A204.1 (cell line): Measurements from ENCODE around the gene LAMA2.

Source experiments
- FAIRE-seq: peaks from 2 replicates; lab custom pipeline; 2012; peaks lifted over from hg19 to GRCh38; lab: Jason Lieb, UNC

Gene LAMA2

GRCh38 chr6:128882991-128883611 lies at the start of gene LAMA2:
Gene LAMA2, plus strand, starts transcription at chr6:128883138. Its CDS starts 108 bp downstream, at chr6:128883246.
- FAIRE-seq = peak; percentile 79

DNA sequence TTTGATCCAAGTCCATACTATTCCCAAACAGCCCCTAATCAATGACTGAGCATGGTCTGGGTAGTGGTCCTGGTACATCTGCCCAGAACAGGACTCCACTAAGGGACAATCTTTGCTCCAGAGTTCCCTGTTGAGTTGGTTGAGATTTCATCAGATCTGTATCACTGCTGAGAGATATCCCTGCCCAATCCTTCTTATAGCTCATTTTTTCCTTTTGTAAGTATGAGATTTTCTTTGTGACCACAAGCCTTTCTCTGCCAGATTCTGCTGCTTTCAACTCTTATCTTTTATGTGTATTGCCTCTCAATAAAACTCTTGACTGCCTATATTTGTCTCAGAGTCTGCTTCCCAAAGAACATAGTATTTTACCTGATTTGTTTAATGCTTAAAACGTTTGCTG lies 46.2 kb upstream of the LAMA2 start:
- no peak for FAIRE-seq

GRCh38 chr6:128841518-128841917 lies 41.4 kb upstream of the LAMA2 start:
- FAIRE-seq = no peak

DNA sequence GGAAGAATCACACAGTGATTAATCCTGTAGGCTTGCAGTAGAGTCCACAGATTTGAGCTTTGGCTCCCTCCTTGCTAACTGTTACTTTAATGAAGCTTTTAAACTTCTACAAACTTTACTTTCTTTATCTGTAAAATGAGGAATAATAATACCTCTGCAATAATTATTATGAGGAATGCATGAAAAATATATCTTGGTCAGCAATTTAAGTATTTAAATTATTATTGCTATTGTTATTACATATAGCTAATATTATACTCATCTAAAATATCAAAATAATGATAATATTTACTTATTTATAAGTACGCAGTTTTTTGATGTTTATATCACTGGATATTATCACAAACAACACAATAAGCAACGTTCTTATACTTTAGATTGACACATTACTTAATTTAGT lies 38.3 kb upstream of the LAMA2 start:
- FAIRE-seq = peak; percentile 77

- FAIRE-seq = no peak
Observed at GRCh38 chr6:128847431-128848210, 35.3 kb upstream of the LAMA2 start.

GRCh38 chr6:128848212-128848935 lies 34.6 kb upstream of the LAMA2 start:
- no peak for FAIRE-seq

GRCh38 chr6:128855581-128856085 lies 27.3 kb upstream of the LAMA2 start:
- FAIRE-seq = no peak

DNA sequence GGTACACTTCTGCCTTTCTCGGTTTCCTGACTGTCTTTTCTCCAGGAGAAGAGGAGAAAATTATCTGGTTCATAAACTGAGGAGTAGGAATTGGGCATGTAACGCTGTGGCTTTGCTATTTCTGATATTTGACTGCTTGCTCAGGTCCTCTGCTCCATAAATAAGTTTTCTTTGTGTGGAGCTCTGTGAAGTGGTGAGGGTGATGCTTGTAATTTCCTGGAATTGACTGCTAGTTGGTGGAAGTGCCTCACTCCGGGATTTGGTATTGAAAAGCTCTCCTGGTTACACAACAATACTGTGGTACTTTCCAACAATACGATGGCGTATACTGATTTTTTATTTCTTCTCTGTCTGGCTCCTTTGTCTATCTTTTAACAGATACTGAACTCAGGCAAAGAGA lies 25.1 kb upstream of the LAMA2 start:
- FAIRE-seq = no peak

GRCh38 chr6:128860782-128861181 lies 22.2 kb upstream of the LAMA2 start:
- FAIRE-seq = no peak

GRCh38 chr6:128863983-128864382 lies 19.0 kb upstream of the LAMA2 start:
- FAIRE-seq = no peak

- FAIRE-seq = no peak
Observed at GRCh38 chr6:128870746-128871145, 12.2 kb upstream of the LAMA2 start.

DNA sequence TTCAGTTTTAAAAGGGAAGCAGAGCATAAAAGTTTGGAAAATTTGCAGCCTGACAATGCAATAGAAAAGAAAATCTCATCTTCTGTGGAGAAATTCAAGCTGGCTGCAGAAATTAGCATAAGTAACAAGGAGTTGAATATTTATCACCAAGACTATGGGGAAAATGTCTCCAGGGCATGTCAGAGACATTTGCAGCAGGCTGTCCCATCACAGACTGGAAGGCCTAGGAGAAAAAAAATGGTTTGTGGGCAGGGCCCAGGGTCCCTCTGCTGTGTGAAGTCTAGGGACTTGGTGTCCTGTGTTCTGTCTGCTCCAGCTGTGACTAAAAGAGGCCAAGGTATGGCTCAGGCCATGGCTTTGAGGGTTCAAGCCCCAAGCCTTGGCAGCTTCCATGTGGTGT lies 8.1 kb upstream of the LAMA2 start:
- no peak for FAIRE-seq

- FAIRE-seq = no peak
Observed at GRCh38 chr6:128882560-128882959, 378 bp upstream of the LAMA2 start.

DNA sequence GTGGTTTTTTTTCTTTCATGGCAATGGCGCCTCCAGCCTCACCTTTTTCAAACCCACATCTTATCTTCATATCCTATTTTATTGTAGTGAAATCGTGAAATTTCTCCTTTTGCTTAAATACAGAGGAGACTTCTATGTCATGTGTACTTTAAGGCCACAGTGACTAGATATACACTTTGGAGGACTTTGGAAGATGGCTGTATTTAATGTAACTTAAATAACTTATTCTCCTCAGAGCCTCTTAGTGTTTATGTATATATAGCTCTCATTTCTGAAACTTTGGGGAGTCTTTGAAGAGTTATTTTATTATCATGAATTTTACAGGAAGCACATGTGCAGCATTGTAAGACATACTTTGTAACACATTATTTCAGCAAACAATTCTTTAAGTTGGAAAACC lies 968 bp downstream of the LAMA2 start:
- FAIRE-seq = no peak

DNA sequence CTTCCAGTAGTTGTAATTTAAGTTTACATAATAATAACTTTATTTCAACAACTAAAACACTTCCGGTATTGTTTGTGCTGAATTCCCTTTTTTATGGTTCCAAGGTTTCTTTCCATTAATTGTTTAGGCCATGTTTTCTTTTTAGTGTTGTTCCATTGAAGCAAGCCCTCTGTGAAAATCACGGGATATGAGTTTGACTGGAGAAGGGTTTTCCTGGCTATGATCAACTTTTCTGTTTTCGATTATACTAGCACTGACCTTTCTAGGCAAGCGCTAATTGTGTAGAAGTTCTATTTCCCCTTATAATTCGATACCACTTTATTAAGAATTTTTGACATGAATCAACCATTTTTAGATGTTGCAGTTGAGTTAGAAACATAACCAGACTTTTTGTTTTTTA lies 2.4 kb downstream of the LAMA2 start:
- FAIRE-seq = peak; percentile 61

DNA sequence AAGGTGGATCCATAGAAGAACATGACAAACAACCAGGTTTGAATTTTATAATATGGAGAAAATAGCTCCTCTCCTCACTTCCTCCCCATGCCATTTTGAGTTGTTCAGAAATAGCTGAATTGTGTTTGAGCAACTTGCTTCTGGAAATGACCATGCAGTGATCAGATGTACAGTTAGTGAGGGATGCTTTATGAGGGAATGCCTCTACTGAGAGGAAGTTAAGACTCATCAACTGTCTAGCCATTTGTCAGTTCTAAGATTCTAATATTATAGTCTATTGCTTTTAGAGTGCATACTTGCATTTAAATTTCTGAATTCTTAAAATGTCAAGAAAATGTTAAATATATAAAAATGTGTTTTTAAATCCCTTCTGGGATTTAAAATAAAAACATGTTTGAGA lies 3.8 kb downstream of the LAMA2 start:
- FAIRE-seq = no peak

- no peak for FAIRE-seq
Observed at GRCh38 chr6:128888444-128889175, 5.7 kb downstream of the LAMA2 start.

DNA sequence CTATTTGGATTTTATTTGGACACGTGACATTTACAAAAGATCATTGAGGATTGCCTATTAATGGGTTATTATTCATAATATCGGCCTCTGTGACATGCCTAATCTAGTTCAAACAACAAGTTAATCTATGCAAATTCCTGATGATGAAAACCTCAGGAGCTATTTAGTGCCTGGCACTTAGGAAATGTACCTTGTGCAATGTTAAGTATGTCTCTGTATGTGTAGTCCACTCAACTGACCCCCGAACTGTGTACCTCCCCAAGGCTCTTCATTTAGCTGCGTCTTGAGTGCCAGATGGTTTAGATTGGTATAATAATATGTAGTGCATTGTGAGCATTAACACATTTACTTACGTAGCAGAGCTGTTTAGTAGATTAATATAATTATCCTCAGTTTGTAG lies 6.9 kb downstream of the LAMA2 start:
- no peak for FAIRE-seq

DNA sequence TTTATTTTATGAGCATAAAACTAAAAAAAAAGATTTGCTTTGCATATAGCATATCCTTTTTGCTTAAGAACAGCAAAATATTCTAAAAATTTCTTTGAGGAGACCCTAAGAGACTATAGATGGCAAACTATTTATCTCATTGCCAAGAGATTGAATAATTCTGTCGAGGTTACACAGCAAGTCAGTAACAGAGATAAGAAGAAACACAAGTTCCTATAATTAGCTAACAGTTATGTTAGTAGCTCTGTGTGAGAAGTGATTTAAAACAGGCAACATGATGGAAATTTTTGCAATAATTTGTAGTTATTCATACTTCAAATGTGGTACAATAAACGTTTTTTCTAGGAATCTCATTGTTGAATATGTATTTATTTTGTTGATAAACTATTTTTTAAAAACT lies 9.1 kb downstream of the LAMA2 start:
- FAIRE-seq = peak; percentile 41

DNA sequence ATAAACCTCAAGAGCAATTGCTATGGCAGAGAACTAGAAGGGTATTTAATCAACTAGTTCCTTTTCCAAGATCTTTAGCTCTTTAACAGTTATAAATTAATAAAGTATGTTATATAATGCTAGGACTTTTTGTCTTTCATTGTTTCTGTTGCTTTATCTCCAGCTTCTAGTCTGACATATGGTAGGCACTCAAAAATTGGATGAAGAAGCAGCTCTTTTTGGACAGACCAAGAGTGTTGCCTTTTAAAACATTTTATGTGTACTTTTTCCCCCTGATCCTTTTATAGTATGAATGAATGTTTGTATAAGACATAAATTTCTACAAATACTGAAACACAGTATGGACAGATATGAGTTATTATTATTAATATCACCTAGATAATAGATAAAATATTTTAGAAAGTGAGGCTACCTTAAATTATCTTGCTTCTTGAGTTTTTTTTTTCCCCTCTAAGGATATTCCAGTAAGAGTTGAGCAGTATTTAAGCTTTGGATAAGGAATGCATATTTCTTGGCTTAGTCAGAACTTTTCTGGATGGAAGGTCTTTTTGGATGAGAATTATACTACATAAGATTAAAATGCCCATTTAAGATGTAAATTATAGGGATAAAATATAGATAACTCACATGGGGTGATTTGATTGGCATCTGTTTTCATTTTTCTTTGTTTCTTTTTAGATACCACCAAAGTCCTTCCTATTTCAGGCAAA lies 16.6 kb downstream of the LAMA2 start:
- FAIRE-seq = no peak

DNA sequence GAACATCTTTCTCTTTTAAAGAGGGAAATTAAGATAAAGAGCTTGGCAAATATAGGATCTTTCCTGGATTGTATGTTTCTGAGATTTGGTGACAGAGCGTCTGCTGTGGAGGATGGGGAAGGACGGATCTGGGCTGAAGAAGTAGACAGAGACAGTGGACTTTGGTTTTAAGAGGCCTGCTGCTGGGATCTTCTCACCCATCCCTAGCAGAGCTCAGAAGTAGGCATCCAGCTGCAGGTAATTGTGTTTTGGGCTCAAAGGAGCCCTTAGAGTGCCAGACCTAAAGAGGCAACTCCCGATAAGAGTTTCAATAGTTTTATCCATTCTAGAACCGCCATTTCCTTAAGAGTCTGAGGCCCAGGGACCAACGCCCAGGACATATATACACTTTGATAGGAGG lies 20.8 kb downstream of the LAMA2 start:
- no peak for FAIRE-seq

- FAIRE-seq = no peak
Observed at GRCh38 chr6:128914051-128914450, 31.1 kb downstream of the LAMA2 start.
